Posterior cingulate gyrus (tissue), 11 donors: ENCODE measurements around the gene OGN.
A peak's percentile ranks its signal among the peaks of the same experiment; 100 is the strongest.

Experiments
- DNase-seq, 10 donors: peaks; one replicate each; pipeline versions ENCODE4 v3.0.0 to v3.0.0-alpha.2; 2020 to 2021; ENCODE audit warnings: mixed read lengths in 3 of 10
- intact Hi-C: fragments of 100-400 bp; cut with DNase I; formaldehyde crosslinking; loops from one replicate; pipeline ENCODE4 v1.15.1; 2023

OGN gene

GRCh38 chr9:92406477-92406876 lies 2.1 kb upstream of the OGN start:
- peak in 2 of 10 donors; percentile 10 to 14 for DNase-seq
- intact Hi-C loops, result no loop called here

DNA sequence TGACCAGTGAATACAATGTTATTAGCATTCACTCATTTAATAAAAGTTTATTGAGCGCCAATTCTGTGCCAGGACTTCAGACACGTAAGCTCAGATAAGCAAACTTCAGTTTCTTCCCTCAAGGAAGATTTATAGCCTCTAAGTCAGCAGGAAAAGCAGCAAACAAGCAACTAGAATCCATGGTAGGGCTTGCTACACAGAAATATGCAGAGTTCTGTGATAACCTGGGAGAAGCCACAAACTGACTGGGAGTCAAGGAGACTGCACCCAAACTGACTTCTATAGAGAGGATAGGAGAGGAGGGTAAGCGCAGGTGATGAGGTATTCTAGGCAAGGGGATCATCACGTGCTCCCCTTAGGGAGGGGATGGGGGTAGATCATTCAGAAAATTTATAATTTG lies 1.4 kb upstream of the OGN start:
- DNase-seq, result no peak
- intact Hi-C loops, result no loop called here

- intact Hi-C loops, result no loop called here
- no peak for DNase-seq
Observed at GRCh38 chr9:92402826-92403745, 1.3 kb downstream of the OGN start.

- intact Hi-C loops, result no loop called here
- no peak for DNase-seq
Observed at GRCh38 chr9:92402360-92402759, 2.0 kb downstream of the OGN start.

GRCh38 chr9:92397853-92398252 lies 6.5 kb downstream of the OGN start:
- DNase-seq, result no peak

GRCh38 chr9:92395617-92396016 lies 8.8 kb downstream of the OGN start:
- intact Hi-C loops, result no loop called here

More at GRCh38 chr9:92397853-92398252, 6.5 kb downstream of the OGN start:
- intact Hi-C loops, result no loop called here

DNA sequence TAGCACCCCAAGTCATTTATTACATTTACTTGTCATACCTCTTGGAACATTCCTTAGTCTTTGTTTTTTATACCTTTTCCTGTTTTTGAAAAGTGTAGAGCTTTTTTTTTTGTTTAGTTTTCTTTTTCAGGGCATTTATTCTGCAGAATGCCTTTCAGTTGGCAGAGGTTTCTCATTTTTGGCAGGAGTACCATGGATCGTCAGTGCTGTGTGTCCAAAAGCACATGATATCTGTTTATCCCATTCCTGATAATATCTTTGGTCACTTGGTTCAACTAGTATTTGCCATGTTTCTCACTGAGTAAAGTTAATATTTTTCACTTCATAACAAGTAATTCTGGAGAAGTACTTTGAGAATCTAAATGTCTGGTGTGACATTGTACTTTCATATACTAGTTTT lies 10.7 kb downstream of the OGN start:
- no peak for DNase-seq
- intact Hi-C loops, result no loop called here

More at GRCh38 chr9:92395617-92396016, 8.8 kb downstream of the OGN start:
- no peak for DNase-seq

- intact Hi-C loops, result no loop called here
Observed at GRCh38 chr9:92392690-92393089, 11.7 kb downstream of the OGN start.

DNA sequence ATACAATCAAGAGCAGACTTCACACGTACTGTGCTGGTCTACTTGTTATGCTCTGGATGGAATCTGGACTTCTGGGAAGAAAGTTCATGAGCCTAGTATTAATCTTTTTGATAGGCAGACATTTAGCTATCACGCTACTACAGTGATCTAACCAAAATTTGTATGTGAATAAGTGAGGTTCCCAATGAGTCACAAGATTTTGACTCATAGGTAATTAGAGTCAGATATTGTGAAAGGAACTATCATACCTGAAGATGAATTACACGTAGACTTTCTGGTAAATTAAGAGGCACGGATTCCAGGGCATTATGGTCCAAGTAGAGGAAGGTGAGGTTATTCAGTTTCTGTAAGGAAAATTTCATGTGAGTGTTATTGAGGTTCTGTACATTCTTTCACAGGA lies 18.4 kb downstream of the OGN start:
- intact Hi-C loops, result no loop called here
- no peak for DNase-seq

More at GRCh38 chr9:92392690-92393089, 11.7 kb downstream of the OGN start:
- DNase-seq, result no peak

DNA sequence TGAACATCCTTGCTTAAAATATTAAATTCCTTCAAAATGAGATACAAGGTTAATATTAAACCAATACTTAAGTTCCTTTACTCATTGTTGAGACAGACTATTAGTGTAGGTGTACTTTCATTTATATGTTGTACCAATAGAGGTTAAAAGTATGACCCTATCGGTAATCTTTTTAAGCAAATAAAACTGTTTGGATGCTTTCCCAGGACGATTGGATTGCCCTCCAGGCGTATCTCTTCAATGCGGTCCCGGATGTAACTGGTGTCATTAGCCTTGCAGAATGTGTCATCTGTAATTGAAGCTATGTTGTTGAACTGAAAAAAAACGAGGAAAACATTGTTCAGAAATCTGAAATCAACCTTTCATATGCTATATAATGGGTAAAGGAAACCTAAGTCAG lies 18.9 kb downstream of the OGN start:
- intact Hi-C loops, result no loop called here
- no peak for DNase-seq

DNA sequence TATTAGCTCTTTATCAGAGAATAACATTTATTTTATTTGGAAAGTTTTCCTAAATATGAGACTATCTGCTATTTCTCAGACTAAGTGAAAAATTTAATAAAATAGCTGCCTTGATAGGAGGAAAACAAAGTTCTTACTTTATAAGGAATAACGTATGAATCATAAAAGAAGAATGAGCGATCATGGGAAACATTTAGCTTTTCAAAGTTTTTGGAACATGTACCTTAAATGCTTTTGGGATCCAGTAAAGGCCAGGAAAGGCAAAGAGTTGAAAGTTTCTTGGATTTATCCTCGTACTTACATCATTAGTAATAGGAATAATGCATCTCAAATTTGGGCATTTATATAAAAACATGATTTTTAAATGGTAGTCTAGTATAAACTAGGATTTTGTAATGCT lies 19.4 kb downstream of the OGN start:
- intact Hi-C loops, result no loop called here
- DNase-seq, result no peak

- DNase-seq, result no peak
- intact Hi-C loops, result no loop called here
Observed at GRCh38 chr9:92384375-92384774, 20.0 kb downstream of the OGN start.

GRCh38 chr9:92381775-92382174 lies 22.6 kb downstream of the OGN start:
- DNase-seq, result no peak
- intact Hi-C loops, result no loop called here

DNA sequence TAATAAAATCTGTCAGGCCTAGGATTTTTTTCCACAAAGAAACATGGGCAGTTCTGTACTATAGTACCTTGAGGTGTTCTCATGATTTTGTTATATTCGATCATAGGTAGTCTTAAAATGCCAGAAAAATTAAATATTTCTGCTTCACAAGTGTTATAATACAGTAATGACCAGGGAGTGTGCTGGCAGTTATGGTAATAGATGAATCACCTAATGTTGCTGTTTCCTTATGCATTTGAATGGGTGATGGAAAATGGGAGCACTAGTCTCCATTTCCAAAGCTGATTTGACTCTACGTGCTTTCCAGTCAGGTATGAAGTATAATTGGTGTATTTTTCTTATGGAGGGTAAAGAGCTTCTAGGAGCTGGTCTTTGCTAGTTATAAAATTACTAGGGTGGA lies 23.8 kb downstream of the OGN start:
- no peak for DNase-seq
- intact Hi-C loops, result no loop called here

DNA sequence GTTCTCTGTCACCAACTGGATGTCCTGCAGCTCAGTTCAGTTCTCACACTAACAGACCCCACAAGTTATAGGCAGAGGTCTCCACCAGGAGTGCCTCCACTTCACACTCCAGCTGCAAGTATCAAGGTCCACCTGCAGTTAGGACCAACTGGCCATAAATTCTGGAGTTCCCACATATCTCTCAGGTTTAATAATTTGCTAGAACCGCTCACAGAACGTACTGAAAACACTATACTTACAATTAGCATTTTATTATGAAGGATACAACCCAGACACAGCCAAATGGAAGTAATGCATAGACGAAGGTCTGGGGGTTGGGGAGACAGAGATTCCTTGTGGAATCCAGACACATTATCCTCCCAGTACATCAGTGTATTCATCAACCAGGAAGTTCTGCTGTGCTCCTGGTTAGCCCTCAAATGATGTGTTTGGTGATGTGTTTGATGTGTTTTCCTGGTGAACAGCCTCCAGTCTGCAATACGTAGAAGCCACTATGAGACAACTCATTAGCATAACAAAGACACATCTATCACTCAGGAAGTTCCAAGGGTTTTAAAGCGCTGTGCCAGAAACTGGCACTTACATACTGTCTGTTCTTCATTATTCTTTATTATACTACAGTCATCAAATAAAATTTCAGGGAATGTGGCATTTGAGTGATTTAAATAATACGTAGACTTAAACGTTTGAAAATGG lies 25.4 kb downstream of the OGN start:
- no peak for DNase-seq
- intact Hi-C loops, result no loop called here

- intact Hi-C loops, result no loop called here
- DNase-seq, result no peak
Observed at GRCh38 chr9:92377876-92378275, 26.5 kb downstream of the OGN start.

DNA sequence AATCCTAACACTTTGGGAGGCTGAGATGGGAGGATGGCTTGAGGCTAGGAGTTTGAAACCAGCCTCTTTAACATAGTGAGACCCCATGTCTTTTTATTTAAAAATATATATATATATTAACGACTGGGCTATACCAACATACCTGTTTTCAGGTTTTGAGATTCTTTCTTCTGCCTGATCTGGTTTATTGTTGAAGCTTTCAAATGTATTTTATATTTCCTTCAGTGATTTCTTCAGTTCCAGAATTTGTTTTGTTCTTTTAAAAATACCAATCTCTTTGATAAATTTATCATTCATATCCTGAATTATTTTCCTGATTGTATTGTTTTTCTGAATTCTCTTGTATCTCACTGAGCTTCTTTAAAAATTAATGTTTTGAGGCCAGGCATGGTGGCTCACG lies 31.2 kb downstream of the OGN start:
- intact Hi-C loops, result no loop called here
- no peak for DNase-seq

DNA sequence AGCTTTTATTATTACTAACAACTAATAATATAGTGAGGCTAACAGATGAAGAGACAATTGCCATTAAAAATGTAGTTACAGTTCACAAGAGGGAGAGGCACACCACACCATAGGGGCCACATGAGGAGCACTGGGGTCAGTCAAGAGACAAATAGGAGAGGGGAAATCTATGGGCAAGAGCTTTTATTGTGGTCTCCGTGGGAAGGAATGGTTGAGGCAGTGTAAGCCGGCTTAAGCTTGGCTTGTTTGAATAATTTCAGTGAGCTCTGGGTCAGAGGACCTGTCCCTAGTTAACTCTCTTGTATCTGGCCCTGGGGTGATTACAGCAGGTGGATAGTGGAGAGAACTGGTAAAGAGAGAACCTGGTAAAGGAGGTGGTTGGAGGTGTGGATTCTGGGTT lies 35.3 kb downstream of the OGN start:
- no peak for DNase-seq
- intact Hi-C loops, result no loop called here

DNA sequence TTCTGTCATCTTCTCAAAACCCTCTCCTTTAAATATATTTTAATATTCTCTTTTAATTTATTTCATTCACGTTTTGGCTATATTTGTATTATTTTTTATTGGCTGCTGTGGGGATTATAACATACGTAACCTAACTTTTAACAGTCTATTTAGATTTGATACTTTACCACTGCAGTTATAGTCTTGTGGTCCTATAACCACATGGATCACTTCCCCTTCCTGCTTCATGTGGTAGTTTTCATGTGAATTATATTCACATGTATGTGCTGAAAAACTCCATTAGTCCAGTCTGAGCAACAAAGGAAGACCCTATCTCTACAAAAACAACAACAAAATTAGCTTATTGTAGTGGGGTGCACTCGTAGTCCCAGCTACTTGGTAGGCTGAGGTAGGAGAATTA lies 44.3 kb downstream of the OGN start:
- no peak for DNase-seq
- intact Hi-C loops, result no loop called here

- no peak for DNase-seq
- intact Hi-C loops, result no loop called here
Observed at GRCh38 chr9:92359394-92359995, 44.9 kb downstream of the OGN start.

DNA sequence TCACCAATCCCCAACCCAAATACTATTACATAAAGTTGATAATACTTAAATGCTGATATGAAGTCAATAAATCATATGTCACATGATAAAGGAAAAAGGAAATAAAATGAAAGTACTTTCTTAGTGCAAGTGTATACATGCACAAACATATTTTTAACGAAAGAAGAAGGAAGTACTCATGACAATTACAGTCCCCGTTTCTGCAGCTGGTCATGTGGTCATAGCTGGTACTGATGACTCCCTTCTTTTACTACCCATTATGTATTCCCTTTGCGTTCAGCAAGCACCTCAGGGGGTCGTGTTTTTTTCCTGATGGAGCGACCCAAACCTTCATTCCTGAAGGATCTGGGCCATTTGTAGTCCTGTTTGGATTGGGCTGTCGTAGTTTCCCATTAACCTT lies 51.3 kb downstream of the OGN start:
- DNase-seq, result no peak
- intact Hi-C loops, result no loop called here

DNA sequence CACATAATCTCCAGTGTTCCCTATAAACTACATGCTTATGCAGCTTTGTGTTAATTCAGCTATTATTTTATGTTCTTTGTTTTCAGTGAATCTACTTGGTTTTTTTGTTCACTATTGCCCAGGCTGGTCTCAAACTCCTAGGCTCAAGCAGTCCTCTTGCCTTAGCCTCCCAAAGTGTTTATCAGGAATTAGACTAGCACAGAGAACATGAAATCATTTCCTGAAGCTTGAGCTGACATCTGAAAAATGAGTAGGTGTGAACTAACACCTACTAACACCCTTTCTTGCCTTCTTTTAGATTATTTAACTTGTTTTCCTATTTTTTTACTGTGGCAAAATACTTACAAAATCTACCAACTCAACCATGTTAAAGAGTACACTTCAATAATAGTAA lies 53.6 kb downstream of the OGN start:
- intact Hi-C loops, result no loop called here

More for the DNA sequence above, 53.6 kb downstream of the OGN start:
- no peak for DNase-seq
